SH-SY5Y (cell line): Measurements from ENCODE around the gene E2F7.

ENCODE experiments used
- GATA2 ChIP-seq: IDR thresholded peaks from 2 replicates; pipeline ENCODE4 v1.6.1; 2011; ENCODE audit warnings: mild to moderate bottlenecking, low read depth, low read length
- GATA3 ChIP-seq: IDR thresholded peaks from 2 replicates; pipeline ENCODE4 v1.6.1; 2011; ENCODE audit warnings: low read depth, mild to moderate bottlenecking, low read length, moderate library complexity

DNA sequence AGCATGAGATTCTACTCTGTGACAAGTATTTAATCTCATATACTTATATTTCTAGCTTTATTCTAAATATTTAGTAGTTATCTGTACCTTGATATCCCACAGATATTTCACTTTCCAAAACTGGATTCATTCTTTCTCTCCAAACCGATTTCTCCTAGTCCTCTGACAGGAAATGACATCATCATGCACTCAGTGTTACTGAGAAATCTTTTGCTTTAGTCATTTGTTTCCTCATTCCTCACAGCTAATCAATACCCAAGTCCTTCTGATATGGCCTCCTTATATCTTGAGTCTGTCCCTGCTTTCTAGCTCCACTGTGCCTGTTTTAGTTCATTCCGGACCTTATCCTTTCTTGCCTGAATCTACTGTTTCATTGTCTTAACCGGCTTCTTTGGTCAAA lies 39.4 kb upstream of the E2F7 start:
- TF ChIP-seq GATA3 (no peak), GATA2 (no peak)
